ENCODE measurements around the gene UHMK1.
A peak's percentile ranks its signal among the peaks of the same experiment; 100 is the strongest.
"Not testable (repeated sequence)": the region's sequence is repeated elsewhere in the genome, so short reads cannot be mapped to it uniquely, and the experiment has no call there.

The UHMK1 gene, protein sequence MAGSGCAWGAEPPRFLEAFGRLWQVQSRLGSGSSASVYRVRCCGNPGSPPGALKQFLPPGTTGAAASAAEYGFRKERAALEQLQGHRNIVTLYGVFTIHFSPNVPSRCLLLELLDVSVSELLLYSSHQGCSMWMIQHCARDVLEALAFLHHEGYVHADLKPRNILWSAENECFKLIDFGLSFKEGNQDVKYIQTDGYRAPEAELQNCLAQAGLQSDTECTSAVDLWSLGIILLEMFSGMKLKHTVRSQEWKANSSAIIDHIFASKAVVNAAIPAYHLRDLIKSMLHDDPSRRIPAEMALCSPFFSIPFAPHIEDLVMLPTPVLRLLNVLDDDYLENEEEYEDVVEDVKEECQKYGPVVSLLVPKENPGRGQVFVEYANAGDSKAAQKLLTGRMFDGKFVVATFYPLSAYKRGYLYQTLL

DNA sequence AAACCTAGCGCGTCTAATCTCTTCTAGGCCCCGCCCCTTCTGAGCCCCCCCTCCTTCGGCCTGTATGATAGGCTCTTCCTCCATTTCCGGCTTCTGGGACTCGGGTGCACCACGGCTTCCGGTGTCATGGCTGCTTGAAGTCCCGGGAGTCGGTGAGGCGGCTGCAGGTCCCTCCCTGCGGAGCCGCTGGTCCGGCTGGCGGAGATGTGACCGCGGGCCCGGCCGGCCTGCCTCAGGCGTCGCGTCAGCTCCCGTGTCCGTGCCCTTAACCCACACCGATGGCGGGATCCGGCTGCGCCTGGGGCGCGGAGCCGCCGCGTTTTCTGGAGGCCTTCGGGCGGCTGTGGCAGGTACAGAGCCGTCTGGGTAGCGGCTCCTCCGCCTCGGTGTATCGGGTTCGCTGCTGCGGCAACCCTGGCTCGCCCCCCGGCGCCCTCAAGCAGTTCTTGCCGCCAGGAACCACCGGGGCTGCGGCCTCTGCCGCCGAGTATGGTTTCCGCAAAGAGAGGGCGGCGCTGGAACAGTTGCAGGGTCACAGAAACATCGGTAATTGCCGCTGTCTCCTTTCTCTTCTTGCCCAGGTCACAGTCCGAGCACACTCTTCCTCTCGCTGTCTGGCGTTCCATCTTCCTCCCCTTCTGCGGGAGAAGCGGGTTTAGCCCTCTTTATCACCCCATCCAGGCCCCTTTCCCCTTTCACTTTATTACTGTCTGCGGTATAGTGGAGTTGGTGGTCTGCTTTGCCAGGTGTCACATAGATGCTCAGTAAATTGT, at the start of gene UHMK1:
TSS of gene UHMK1 (plus strand) at position 96 of the 773 bp plus-strand sequence. CDS start at position 279, 183 bp downstream.
- DNase-seq, result peak; percentile 84

DNA sequence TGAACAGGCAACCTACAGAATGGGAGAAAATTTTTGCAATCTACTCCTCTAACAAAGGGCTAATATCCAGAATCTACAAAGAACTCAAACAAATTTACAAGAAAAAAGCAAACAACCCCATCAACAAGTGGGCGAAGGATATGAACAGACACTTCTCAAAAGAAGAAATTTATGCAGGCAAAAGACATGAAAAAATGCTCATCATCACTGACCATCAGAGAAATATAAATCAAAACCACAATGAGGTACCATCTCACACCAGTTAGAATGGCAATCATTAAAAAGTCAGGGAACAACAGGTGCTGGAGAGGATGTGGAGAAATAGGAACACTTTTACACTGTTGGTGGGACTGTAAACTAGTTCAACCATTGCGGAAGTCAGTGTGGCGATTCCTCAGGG, 43.3 kb upstream of the UHMK1 start:
- DNase-seq, result not testable (repeated sequence)

DNA sequence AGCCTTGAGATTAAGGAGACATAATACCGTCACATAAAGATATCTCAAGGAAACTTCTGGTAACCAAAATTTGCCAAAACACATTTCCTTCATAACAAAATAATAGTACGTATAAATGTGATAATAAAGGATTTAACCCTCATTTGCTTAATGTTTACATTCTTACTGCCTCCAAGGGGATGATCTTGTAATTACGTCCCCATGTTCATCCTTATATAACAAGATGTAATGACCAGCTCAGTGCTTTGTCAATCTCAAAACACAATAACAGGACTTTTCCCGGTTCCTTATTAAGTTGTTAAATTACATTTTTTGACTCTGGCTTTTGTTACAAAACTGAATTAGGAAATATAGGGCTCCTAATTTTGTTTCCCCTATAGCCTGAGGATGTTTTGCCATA, 41.3 kb upstream of the UHMK1 start:
- no peak for DNase-seq

DNA sequence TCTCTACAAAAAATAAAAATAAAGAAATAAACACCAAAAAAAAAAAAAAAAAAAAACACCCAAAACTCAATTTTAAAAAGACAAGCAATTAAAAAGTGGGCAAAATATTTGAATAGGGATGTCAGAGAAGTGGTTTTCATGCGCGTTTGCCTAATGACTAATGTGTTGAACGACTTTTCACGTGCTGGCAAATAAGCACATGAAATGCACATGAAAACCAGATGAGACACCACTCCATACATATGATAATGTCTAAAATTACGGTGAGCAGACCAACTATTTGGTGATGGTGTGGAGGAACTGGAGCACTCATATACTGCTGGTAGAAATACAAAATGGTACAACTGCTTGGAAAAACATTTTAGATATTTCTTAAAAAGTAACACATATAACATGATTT, 39.4 kb upstream of the UHMK1 start:
- DNase-seq, result no peak

DNA sequence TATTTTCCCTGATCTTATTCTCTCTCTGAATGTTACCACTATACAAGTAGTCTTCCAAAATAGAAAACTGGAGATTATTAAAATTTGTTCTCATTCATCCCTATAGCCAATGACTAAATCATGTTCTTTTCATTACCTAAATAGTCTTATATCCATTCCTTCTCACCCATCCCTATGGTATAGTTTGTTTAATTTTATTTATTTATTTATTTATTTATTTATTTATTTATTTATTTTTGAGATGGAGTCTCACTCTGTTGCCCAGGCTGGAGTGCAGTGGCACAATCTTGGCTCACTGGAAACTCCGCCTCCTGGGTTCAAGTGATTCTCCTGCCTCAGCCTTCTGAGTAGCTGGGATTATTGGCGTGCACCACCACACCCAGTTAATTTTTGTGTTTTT, 35.2 kb upstream of the UHMK1 start:
- DNase-seq, result not testable (repeated sequence)

DNA sequence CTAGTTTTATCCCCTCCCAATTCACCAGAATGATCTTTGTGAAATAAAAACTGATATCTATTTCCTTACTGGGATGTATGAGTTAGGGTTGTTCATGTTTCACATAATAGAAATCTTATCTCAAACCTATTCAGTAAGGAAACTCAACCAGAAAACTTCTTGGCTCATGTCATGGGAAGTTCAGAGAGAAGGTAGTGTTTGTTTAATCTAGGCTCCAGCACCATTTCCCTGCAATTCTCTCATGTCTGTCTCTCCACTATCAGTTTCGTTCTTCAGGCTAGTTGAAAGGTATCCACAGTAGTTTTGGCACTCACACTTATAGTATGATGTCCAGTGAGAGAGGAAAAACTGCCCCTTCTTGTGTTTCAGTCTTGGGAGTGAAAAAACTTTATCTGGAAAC, 34.6 kb upstream of the UHMK1 start:
- DNase-seq, result no peak

DNA sequence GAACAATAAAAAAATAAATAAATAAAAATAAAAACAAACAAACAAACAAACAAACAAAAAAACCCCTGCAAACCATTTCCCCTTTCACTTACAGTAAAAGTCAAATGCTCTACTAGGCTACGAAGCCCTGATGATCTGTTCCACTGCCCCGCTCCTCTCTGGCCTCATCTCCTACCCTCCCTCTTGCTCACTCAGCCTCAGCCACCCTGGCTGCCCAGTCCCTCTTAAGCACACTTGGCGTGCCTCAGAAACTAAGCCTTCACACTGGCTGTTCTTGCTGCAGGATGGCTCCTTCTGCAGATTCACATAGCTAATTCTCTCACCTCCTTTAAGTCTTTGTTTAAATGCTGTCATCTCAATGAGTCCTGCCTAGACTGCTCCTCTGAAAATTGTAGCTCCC, 30.8 kb upstream of the UHMK1 start:
- DNase-seq, result no peak

DNA sequence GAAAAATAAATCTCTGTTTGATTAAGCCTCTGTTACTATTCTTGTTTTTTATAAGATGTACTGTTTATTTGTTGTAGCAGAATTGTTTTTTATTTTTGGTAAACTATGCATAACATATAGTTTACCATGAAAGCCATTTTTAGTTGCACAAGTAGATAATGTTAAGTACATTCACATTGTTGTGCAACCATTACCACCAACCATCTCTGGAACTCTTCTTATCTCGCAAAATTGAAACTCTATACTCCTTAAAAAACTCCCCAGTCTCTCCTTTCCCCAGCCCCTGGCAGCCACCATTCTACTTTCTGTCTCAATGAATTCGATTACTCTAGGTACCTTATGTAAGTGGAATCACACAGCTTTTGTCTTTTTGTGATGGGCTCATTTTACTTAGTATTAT, 27.4 kb upstream of the UHMK1 start:
- no peak for DNase-seq

DNA sequence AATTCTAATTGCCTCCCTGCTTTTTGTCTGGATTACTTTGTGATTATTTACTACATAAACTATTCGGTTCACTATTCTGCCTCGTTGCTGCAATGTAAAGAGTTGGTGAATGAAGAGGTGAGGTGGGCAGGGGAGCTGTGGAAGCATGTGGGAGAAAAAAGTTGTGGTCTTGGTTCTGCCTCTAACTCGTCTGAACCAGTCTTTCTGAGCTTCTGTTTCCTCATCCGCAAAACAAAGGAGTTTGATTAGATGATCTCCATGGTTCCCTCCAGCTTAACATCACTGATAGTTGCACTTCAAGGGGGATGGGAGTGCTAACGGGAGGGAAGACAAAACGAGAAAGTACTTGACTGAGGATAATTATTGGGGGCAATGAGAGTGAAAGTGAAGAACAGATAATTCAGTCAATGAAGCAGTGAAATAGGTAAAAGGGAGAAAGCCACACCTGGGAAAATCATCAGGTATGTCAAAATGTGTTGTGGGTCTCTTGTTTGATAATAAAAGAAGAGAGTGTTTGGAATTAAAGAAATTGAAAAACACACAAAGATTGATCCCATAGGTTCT, 26.2 kb upstream of the UHMK1 start:
- no peak for DNase-seq

DNA sequence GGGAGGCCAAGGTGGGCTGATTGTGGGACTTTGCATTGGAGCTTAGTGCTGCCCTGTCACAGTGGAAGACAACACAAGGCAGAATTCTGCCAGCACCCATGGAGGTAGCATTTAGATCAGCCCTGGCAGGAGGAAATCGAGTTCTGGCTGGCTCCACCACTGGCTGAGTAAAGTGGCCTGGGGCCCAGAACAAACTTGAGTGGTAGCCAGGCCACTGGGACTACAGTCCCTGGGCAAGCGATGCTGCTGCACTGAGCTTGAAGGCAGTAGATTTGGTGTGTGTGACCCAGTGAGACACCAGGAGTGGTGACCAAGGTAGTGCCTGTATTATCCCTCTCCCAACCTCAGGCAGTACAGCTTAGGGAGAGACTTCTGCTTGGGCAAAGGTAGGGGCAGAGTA, 22.5 kb upstream of the UHMK1 start:
- DNase-seq, result no peak

DNA sequence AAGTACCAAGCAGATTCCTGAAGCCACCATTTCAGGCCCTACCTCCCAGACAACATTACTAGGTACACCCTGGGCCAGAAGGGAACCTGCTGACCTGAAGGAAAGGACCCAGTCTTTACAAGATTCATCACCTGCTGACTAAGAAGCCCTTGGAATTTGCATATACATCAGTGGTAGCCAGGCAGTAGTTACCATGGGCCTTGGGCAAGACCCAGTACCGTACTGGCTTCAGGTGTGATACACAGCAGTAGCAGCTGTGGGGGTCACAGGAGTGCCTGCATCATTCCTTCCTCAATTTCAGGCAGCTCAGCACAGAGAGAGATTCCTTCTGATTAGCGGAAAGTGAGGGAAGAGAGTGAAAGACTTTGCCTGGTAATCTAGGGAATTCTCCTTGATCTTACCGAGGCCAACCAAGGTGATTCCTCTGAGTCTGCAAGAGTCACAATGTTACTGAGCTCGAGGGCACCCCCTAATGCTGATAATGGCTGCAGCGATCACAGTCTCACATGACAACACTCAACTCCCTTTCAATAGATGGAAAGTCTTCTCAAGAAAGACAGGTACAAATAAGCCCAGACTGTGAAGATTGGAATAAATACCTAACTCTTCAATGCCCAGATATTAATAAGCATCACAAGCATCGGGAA, 22.0 kb upstream of the UHMK1 start:
- DNase-seq, result no peak

DNA sequence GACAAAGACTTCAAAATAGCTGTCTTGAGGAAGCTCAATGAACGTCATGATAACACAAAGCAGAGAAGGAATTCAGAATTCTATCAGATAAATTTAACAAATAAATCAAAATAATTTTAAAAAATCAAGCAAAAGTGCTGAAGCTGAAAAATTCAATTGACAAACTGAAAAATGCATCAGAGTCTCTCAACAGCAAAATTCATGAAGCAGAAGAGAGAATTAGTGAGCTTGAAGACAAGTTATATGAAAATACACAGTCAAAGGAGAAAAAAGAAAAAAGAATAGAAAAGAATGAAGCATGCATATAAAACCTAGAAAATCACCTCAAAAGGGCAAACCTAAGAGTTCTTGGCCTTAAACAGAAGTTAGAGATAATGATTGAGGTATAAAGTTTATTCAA, 21.0 kb upstream of the UHMK1 start:
- DNase-seq, result no peak

DNA sequence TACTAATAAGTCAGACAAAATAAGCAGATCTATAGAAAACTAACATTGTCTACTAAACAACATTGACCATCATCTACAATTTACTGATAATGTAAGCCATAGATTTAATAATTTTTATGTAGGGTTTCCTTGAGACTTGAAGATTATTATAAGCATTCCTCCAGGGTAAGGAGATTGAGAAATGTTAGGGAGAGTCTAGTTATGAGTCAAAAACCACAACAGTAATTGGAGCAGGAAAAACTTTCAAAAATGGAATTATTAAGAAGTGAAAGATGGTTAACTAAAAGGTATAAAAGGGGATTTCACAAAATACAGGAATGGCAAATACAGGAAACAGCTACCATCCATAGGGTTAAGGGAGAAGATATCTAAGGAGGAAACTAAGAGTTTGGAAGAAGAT, 12.4 kb upstream of the UHMK1 start:
- DNase-seq, result no peak

DNA sequence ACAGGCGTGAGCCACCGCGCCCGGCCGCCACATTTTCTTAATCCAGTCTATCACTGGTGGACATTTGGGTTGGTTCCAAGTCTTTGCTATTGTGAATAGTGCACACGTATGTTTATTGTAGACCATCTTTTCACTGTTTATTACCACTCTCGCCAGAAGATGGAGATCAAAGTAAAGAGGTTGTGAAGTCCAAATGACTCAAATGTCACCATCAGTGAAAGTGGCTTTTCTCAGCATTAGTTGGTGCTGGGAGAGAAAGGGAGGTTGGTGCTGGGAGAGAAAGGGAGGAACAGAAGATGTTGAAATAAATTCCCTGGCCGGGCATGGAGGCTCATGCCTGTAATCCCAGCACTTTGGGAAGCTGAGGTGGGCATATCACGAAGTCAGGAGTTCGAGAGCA, 10.4 kb upstream of the UHMK1 start:
- DNase-seq, result no peak

DNA sequence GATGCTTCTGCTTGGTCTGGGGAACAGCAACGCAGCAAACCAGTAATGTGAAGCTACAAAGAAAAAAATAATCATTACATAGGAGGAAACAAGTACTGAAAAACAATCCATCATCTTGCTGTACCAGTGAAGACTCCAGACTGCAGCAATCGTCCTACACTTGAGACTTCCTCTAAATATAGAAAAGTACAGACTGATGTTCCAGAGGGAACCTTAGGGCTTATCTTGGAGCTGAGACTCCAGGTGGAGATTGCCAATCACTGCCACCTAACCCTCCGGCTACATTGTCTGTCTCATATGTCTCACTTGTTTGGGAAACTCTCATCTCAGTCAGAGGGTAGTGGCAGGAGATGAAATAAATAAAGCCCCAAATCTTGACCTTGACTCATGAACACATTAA, 9.4 kb upstream of the UHMK1 start:
- no peak for DNase-seq

DNA sequence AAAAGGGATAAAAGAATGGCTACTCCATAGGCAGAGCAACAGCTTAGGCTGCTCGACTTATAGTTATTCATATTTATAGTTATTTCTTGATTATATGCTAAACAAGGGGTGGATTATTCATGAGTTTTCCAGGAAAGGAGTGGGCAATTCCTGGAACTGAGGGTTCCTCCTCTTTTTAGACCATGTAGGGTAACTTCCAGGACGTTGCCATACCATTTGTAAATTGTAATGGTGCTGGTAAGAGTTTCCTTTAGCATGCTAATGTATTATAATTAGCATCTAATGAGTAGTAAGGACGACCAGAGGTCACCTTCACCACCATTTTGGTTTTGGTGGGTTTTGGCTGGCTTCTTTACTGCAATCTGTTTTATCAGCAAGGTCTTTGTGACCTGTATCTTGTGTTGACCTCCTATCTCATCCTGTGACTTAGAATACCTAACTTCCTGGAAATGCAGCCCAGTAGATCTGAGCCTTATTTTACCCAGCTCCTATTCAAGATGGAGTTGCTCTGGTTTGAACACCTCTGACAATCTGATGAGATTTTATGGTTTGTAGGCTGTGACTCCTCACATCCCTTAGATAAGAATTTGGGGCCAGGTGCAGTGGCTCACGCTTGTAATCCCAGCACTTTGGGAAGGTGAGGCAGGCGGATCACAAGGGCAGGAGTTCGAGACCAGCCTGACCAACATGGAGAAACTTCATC, 1.9 kb upstream of the UHMK1 start:
- DNase-seq, result not testable (repeated sequence)

DNA sequence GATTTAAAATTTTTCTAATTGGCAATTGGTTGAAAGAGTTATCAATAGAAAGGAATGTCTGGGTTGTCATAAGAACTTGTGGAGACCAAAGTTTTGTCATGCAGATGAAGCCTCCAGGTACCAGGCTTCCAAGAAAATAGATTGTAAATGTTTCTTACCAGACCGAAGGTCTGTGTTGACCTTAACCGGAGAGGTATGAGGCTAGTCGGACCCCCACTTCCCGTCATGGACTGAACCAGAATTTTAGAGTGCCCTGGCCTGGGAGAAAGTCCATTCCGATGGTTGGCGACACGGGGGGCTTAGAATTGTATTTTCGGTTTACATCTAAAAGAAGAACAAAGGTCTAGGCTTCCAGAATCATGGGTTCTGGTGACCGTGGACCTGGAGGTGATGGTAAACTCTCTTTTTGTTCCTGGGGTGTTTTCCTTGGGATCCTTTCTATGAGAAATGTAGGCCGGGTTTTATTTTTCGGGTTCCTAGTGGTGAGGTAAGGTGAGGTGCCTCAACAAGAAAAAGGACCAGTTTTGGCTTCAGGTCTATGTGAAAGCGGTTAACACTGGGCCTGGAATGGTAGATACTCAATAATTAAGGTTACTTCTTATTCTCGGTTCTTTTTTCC, 405 bp upstream of the UHMK1 start:
- no peak for DNase-seq

DNA sequence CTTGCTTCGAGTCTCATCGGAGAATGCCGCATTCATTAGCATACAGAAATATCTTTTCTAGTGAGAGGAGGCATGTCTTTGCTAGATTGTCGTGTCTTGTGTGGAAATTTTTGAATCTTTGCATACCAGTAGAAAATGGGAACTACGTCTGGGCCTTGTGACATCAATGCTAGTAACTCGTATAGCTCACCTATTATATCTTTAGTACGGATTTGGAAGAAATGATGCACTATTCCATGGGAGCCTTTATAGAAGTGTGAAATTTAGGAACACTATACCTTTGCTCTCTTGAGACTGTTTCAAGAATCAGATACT, 835 bp downstream of the UHMK1 start:
- no peak for DNase-seq

DNA sequence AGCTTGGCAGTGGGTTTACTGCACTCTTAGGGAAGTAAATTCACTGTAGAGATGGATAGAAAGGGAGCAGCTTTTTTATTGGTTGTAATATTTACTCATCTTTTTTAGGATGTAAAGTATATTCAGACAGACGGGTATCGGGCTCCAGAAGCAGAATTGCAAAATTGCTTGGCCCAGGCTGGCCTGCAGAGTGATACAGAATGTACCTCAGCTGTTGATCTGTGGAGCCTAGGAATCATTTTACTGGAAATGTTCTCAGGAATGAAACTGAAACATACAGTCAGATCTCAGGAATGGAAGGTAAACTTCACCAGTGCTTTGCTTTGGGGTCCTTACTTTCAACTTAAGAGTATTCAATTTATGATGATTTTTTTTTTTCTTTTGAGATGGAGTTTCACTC, 3.2 kb downstream of the UHMK1 start:
- no peak for DNase-seq

DNA sequence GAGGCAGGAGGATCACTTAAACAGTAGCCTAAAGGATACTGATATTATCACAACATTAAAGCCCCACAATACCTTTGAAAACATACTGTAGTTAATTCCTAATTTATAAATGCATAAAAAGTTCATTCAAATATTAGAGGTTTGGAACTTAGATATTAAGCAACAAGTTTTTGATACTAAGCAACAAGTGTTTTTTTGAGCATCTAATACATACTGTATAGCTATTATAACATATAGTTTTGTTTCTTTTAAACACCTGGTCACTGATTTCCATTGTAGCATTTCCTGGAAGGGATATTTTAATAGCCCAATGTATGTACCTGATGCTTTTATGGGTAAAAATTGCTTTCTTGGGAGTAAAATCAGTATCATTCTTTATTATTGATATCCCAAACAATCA, 4.5 kb downstream of the UHMK1 start:
- no peak for DNase-seq

DNA sequence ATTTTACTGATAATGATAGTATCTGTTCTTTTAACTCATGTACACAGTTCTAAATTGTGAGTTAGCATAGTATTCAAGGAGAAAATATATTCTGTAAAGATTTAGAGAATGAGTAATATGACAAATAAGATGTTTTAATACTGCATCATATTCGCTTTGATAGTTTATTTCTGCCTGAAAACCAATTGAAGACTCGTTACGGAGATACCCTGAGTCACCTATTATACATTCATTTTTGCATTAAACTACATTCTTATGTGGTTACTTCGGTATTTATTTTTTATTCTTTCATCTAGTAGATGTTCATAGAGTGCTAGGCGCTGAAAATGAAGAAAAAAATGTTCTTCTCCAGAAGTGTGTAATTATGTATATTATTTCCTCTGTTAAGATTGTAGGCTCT, 5.3 kb downstream of the UHMK1 start:
- DNase-seq, result no peak

DNA sequence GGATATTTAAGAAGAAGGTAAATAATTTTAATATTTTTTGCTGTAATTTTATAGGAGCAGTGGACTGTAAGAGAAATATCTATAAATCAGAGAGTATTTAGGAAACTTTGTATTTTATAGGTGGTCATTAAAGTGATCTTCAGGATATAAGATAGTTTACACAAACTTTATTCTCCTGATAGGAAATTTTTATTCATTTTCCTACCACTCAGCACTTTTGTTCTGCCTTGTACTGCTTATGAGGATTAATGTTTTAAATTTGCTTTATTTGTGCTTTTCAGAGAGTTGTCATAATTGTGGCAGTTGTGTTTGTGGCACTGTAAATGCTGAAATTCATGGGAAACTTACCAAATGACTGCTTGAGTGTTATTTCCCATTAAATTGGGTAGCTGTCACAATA, 29.7 kb downstream of the UHMK1 start:
- no peak for DNase-seq
